GM04504 (cell line): ENCODE data around the gene GSTO2.

Source experiments
- DNase-seq: peaks from one replicate; pipeline ENCODE4 v3.0.0-alpha.2; 2012; ENCODE audit warnings: low read depth

The GSTO2 gene

GRCh38 chr10:104308439-104308903 is 39.5 kb downstream of the GSTO2 start:
- no peak for DNase-seq

- DNase-seq, result peak; percentile 84
Measured at GRCh38 chr10:104309980-104310978, 41.3 kb downstream of the GSTO2 start.

- DNase-seq, result no peak
Measured at GRCh38 chr10:104311184-104311720, 42.3 kb downstream of the GSTO2 start.

GRCh38 chr10:104314591-104315485 is 45.9 kb downstream of the GSTO2 start:
- DNase-seq, result no peak

- no peak for DNase-seq
Measured at GRCh38 chr10:104315486-104315921, 46.5 kb downstream of the GSTO2 start.

- DNase-seq, result no peak
Measured at GRCh38 chr10:104316321-104317099, 47.5 kb downstream of the GSTO2 start.

GRCh38 chr10:104317269-104317710 is 48.3 kb downstream of the GSTO2 start:
- no peak for DNase-seq

- DNase-seq, result no peak
Measured at GRCh38 chr10:104317726-104318299, 48.8 kb downstream of the GSTO2 start.

GRCh38 chr10:104318326-104318725 is 49.3 kb downstream of the GSTO2 start:
- no peak for DNase-seq

GRCh38 chr10:104318810-104319741 is 50.1 kb downstream of the GSTO2 start:
- no peak for DNase-seq

GRCh38 chr10:104321226-104321625 is 52.2 kb downstream of the GSTO2 start:
- no peak for DNase-seq

- no peak for DNase-seq
Measured at GRCh38 chr10:104321725-104322415, 52.9 kb downstream of the GSTO2 start.

- no peak for DNase-seq
Measured at GRCh38 chr10:104322416-104322782, 53.4 kb downstream of the GSTO2 start.

- DNase-seq, result no peak
Measured at GRCh38 chr10:104323085-104323484, 54.1 kb downstream of the GSTO2 start.

- no peak for DNase-seq
Measured at GRCh38 chr10:104323760-104324201, 54.8 kb downstream of the GSTO2 start.

GRCh38 chr10:104324221-104324686 is 55.3 kb downstream of the GSTO2 start:
- no peak for DNase-seq

GRCh38 chr10:104324931-104325330 is 55.9 kb downstream of the GSTO2 start:
- no peak for DNase-seq

GRCh38 chr10:104325436-104326435 is 56.8 kb downstream of the GSTO2 start:
- DNase-seq, result no peak
